GM12801 (cell line): Measurements from ENCODE around the gene KCNG2.

ENCODE experiments used
- TF ChIP-seq, protein P1 (sequence below): IDR thresholded peaks from one replicate; pipeline ENCODE4 v1.5.1; 2011; ENCODE audit warnings: control low read depth; ENCODE audit not compliant: insufficient read length; ENCODE audit errors: extremely low read depth

Gene KCNG2

DNA sequence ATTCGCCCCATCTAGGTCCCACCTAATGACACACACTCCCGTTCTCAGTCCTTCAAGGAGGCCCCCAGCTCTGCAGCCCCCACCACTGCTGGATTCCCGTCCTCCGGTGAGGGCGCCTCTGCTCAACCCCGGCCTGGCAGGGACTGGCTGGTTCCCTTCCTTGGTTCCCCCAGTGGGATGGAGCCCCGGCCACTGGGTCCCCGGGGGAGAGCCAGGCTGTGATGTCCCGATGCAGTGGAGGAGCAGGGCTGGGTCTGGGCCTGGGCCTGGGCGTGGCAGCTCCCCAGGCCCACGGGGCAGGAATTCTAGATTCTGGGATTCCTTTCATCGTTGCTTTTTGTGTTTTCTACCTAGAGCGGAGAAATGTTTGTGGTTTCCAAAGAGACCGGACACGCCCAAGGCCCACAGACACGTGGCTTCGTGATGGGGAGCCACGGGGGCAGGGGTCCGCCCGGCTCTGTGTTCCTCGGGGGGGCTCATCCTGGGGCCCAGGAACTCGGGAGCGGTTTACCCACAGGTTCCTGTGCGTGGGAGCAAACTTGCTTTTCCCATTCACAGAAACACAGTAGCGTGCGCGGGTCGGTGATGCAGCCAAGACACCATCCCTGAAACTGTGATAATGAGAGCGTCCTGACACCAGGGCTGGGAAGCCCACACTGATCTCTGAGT, 86.7 kb downstream of the KCNG2 start:
- TF ChIP-seq, protein P1, sequence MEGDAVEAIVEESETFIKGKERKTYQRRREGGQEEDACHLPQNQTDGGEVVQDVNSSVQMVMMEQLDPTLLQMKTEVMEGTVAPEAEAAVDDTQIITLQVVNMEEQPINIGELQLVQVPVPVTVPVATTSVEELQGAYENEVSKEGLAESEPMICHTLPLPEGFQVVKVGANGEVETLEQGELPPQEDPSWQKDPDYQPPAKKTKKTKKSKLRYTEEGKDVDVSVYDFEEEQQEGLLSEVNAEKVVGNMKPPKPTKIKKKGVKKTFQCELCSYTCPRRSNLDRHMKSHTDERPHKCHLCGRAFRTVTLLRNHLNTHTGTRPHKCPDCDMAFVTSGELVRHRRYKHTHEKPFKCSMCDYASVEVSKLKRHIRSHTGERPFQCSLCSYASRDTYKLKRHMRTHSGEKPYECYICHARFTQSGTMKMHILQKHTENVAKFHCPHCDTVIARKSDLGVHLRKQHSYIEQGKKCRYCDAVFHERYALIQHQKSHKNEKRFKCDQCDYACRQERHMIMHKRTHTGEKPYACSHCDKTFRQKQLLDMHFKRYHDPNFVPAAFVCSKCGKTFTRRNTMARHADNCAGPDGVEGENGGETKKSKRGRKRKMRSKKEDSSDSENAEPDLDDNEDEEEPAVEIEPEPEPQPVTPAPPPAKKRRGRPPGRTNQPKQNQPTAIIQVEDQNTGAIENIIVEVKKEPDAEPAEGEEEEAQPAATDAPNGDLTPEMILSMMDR = no peak

DNA sequence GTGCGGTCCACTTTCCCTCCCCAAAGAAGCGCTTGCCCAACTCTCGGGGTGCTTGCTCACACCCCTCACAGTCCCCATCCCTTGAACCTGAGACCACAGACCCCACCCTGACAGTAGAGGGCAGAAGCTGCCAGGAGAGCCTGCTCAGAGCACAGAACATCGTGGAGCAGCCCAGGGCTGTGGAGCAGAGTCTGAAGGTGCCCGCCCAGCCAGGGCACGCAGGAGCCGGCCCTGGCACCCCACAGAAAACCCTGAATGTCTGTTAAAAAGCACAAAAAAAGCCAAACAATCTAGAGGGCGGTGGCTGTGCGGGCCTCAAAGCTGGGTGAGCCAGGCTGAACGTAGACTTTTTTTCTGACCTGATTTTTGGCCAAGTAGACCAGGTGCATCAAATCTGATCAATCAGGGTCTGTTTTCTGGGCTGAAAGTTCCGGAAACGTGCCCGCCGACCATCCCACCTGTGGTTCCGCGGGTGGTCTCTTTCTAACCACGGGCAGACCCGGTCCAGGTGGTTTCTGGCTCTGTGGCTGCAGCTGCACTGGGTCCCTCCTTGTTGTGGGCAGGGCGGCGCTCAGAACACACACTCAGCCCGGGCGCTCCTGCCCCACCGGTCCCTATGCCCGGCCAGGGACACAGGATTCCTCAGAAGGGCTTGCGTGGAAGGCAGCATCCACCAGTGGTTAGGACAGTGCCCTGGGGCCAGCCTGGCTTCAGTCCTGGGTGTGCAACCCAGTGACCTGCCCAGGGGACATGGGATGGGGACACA, 87.4 kb downstream of the KCNG2 start:
- TF ChIP-seq, protein P1 = no peak

DNA sequence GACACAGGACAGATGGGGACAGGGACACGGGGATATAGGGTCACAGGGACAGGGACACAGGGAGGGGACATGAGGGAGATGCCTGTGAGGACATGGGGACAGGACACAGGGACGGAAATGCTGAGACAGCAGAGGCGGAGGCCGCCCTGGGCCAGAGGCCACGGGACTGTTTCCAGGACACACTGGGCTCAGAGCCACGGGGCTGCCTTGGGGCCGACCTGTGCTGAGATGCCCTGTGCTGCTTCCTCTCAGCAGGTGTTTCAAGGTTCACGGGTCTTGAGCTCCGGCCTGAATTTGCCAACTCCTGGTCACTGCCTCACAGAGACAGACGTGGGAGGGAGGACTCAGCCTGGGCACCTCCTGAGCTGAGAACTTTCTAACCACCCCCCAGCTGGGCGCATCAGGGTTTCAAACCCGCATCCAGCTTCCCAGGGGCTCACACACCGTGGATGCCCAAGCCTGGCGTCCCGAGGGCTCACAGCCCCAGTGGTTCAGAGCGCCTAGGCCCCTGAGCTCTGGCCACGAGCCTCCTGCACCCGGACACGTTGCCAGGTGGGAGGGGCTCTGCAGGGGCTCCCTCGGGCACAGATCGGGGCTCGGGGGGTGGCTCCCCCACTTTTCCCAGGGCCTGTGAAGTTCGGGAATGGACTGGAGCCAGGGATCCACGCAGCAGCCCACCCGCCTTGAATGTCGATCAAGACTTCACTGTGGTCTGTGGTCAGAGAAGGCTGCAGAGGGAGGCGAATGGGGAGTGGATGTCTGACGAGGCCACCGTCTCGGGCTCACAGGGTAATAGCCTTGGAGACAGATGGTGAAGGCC, 89.7 kb downstream of the KCNG2 start:
- TF ChIP-seq, protein P1 = no peak

DNA sequence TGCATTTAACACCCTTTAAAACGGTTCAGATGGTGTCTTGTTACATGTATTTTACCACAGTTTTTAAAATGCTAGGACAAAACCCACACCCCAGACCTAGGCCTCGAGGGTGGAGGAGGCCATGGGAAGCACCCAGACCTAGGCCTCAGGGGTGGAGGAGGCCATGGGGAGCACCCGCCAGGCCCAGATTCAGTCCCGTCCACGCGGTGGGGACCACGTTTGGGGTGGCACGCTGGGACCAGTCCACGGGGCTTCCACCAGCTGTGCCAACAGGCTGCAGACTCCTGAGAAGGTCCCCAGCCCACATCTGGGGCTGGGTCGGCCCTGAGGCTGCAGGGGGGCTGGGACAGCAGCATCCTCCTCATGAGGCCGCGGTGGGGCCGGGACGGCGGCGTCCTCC, 90.3 kb downstream of the KCNG2 start:
- TF ChIP-seq, protein P1 = no peak

DNA sequence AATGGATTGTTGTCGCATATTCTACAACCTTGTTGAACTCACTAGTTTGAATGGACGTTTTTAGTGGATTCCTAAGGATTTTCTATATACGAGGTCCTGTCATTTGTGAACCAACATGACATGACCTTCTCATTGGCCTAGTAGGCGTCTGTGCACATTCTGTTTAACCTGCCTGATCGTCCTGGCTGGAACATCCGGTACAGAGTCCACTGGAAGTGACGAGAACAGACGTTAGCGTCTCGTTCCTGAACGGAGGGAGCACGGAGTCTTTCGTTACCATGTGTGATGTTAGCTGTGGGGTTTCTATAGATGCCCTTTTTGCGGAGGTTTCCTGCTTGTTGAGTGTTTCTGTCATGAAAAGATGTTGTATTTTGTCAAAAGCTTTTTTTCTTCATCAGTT, 91.8 kb downstream of the KCNG2 start:
- TF ChIP-seq, protein P1 = no peak

DNA sequence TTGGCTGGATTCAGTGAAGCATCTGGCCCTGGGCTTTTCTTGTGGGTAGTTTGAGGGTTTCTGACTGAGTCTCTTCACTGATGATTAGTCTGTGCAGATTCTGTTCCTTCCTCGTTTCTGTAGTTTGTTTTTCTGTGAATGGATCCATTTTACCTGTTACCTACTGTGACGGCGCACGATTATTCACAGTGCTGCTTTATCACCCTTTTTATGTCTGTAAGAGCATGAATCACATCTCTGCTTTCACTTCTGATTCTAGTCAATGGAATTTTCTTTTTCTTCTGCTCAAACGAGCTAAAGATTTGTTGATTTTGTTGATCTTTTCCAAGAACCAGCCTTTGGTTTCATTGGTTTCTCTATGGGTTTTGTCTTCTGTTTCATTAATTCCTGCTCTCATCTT, 92.9 kb downstream of the KCNG2 start:
- TF ChIP-seq, protein P1 = no peak

DNA sequence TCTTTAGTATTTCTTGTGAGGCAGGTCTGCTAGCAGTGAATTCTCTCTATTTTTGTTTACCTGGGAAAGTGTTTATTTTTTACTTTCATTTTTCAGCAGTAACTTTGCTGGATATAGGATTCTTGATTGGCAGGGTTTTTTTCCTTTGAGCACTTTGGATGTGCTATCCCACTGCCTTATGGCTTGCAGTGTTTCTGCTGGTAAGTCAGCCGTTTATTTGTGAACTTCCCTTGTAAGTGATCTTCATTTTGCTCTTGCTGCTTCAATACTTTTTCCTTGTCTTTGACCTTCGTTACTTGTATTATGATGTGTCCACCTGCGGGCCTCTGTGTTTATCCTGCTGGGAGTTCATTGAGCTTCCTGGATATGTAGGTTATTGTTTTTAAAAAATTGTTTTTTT, 99.0 kb downstream of the KCNG2 start:
- TF ChIP-seq, protein P1 = no peak
